SK-N-SH (cell line): ENCODE measurements around the gene AGXT2. TPM values are rescaled to one million over a fixed set of nuclear protein-coding genes. Genes with fewer than 3 reads are reported as not detected.

ENCODE experiments used
- CTCF ChIA-PET: fragments of 300-600, 350-600 bp; formaldehyde crosslinking; extraction: SDS; loops from one replicate; lab custom pipeline; 2021; lab: Yijun Ruan, JAX
- POLR2A ChIA-PET: fragments of 350-600 bp; sonication (Branson Sonifier 250); formaldehyde crosslinking; extraction: SDS; loops from one replicate; lab custom pipeline; 2020; ENCODE audit warnings: antibody characterized with exemption, inconsistent platforms; lab: Yijun Ruan, JAX
- DNase-seq: peaks from one replicate; pipeline ENCODE4 v3.0.0; 2012
- H2AFZ ChIP-seq: fragments of 200-600 bp; sonication (generic); 2 replicates; pipeline ENCODE4 v1.8.1; 2016; ENCODE audit warnings: antibody characterized with exemption, mild to moderate bottlenecking, low read depth
- H3F3A ChIP-seq: fragments of 200-600 bp; sonication (generic); replicated peaks from 2 replicates; pipeline ENCODE3; 2016; ENCODE audit warnings: antibody characterized with exemption, mild to moderate bottlenecking; ENCODE audit not compliant: insufficient read depth
- H3K27ac ChIP-seq, 2 experiments: fragments of 200-500 bp in 1 of 2; fragments of 200-600 bp in 1 of 2; sonication (Bioruptor generic) in 1 of 2; sonication (generic), shearing (Covaris generic) in 1 of 2; 2 replicates each; pipeline versions ENCODE4 v1.5.1 to v1.6.1; 2014 to 2016; ENCODE audit warnings: low read depth in 2 of 2, inconsistent platforms in 1 of 2, low read length in 1 of 2, mild to moderate bottlenecking in 1 of 2, mixed read lengths in 1 of 2
- H3K27me3 ChIP-seq: fragments of 200-600 bp; sonication (generic), shearing (Covaris generic); 2 replicates; pipeline ENCODE4 v1.6.1; 2016; ENCODE audit warnings: mixed run types; ENCODE audit not compliant: insufficient read depth
- H3K36me3 ChIP-seq, 2 experiments: fragments of 200-500 bp in 1 of 2; fragments of 200-600 bp in 1 of 2; sonication (Bioruptor generic) in 1 of 2; sonication (generic) in 1 of 2; replicated peaks in 1 of 2; 2 replicates each; pipeline versions ENCODE3 to v1.5.1; 2014 to 2016; ENCODE audit warnings: low read length in 1 of 2, mild to moderate bottlenecking in 1 of 2; ENCODE audit not compliant: insufficient read depth in 2 of 2, control insufficient read depth in 1 of 2
- H3K4me1 ChIP-seq, 2 experiments: fragments of 200-500 bp in 1 of 2; fragments of 200-600 bp in 1 of 2; sonication (Bioruptor generic) in 1 of 2; sonication (generic), shearing (Covaris generic) in 1 of 2; 2 replicates each; pipeline versions ENCODE4 v1.5.1 to v1.6.1; 2014 to 2016; ENCODE audit warnings: low read depth in 1 of 2, low read length in 1 of 2, mixed run types in 1 of 2; ENCODE audit not compliant: insufficient read depth in 2 of 2, control insufficient read depth in 1 of 2
- H3K4me2 ChIP-seq: fragments of 200-600 bp; sonication (generic), shearing (Covaris generic); 2 replicates; pipeline ENCODE4 v1.6.1; 2017; ENCODE audit warnings: mixed run types
- H3K4me3 ChIP-seq, 2 experiments: fragments of 200-500 bp in 1 of 2; fragments of 200-600 bp in 1 of 2; sonication (Bioruptor generic) in 1 of 2; sonication (generic), shearing (Covaris generic) in 1 of 2; 2 replicates each; pipeline versions ENCODE4 v1.5.1 to v1.8.1; 2014 to 2016; ENCODE audit warnings: low read depth in 2 of 2, inconsistent platforms in 1 of 2, low read length in 1 of 2, mild to moderate bottlenecking in 1 of 2, mixed read lengths in 1 of 2, moderate library complexity in 1 of 2
- H3K79me2 ChIP-seq: fragments of 200-600 bp; sonication (generic); 2 replicates; pipeline ENCODE4 v1.8.1; 2017; ENCODE audit warnings: mild to moderate bottlenecking; ENCODE audit not compliant: insufficient read depth
- H3K9ac ChIP-seq: fragments of 200-600 bp; sonication (generic); 2 replicates; pipeline ENCODE4 v1.6.1; 2017; ENCODE audit warnings: mixed run types
- H3K9me2 ChIP-seq: fragments of 200-600 bp; sonication (generic); 2 replicates; pipeline ENCODE4 v1.6.1; 2017; ENCODE audit warnings: mixed run types
- H3K9me3 ChIP-seq: fragments of 200-600 bp; sonication (generic); 2 replicates; pipeline ENCODE4 v1.6.1; 2017; ENCODE audit warnings: mixed run types, mild to moderate bottlenecking, moderate library complexity
- H4K20me1 ChIP-seq: fragments of 200-600 bp; sonication (generic); 2 replicates; pipeline ENCODE4 v1.6.1; 2017; ENCODE audit warnings: mild to moderate bottlenecking, mixed run types; ENCODE audit not compliant: insufficient read depth
- CHD2 ChIP-seq: fragments of 150-350 bp; IDR thresholded peaks from 2 replicates; pipeline ENCODE4 v1.6.1; 2018; ENCODE audit warnings: low read length; ENCODE audit not compliant: partially characterized antibody
- EP300 ChIP-seq, 2 experiments: IDR thresholded peaks; 2 replicates each; pipeline versions ENCODE4 v1.4.0 to v1.6.1; 2012; ENCODE audit warnings: borderline replicate concordance in 1 of 2, low read depth in 1 of 2, low read length in 1 of 2
- FOSL2 ChIP-seq: IDR thresholded peaks from 2 replicates; pipeline ENCODE4 v1.4.0; 2012; ENCODE audit warnings: low read depth, mild to moderate bottlenecking, moderate library complexity, borderline replicate concordance
- FOXJ3 ChIP-seq: sonication (generic); formaldehyde crosslinking; IDR thresholded peaks from 2 replicates; pipeline ENCODE4 v1.5.1; 2020; ENCODE audit warnings: mild to moderate bottlenecking, missing genetic modification reagents
- GABPA ChIP-seq: IDR thresholded peaks from 2 replicates; pipeline ENCODE4 v1.4.0; 2012; ENCODE audit warnings: low read depth, mild to moderate bottlenecking
- GATA2 ChIP-seq: sonication (generic); formaldehyde crosslinking; IDR thresholded peaks from 2 replicates; pipeline ENCODE4 v1.5.0; 2020; ENCODE audit warnings: mild to moderate bottlenecking, missing genetic modification reagents
- NFIC ChIP-seq: IDR thresholded peaks from 2 replicates; pipeline ENCODE4 v1.4.0; 2012; ENCODE audit warnings: borderline replicate concordance
- POLR2AphosphoS5 ChIP-seq: IDR thresholded peaks from 2 replicates; pipeline ENCODE4 v1.6.1; 2012; ENCODE audit warnings: low read depth, low read length
- RAD21 ChIP-seq: IDR thresholded peaks from 2 replicates; pipeline ENCODE4 v1.6.1; 2012; ENCODE audit warnings: mild to moderate bottlenecking, low read length
- RFX5 ChIP-seq: IDR thresholded peaks from 2 replicates; pipeline ENCODE4 v1.6.1; 2012; ENCODE audit warnings: mild to moderate bottlenecking, improper control_type of control experiment, low read length
- SMC3 ChIP-seq: IDR thresholded peaks from 2 replicates; pipeline ENCODE4 v1.6.1; 2012; ENCODE audit warnings: low read depth, low read length, improper control_type of control experiment
- WGBS: methylation state at CpG from one replicate; pipeline ENCODE4 v1.1.6; 2017; ENCODE audit warnings: low lambda C conversion rate; 5-methylcytosine and 5-hydroxymethylcytosine counted together
- polyA plus RNA-seq, 3 experiments: library from polyadenylated mRNA; depleted of rRNA; stranded (reverse); fragments of >200 nt; gene quantifications; 2 replicates each; pipeline ENCODE4 v1.2.3, GENCODE V29; 2012
- TF ChIP-seq, protein P1 (sequence below): IDR thresholded peaks from 2 replicates; pipeline ENCODE4 v1.4.0; 2012; ENCODE audit warnings: low read depth, borderline replicate concordance
- TF ChIP-seq, protein P2 (sequence below): fragments of 150-350 bp; IDR thresholded peaks from 2 replicates; pipeline ENCODE4 v1.6.1; 2016; ENCODE audit warnings: mild to moderate bottlenecking, low read depth, low read length
- TF ChIP-seq, protein P3 (sequence below): IDR thresholded peaks from 2 replicates; pipeline ENCODE4 v1.4.0; 2012; ENCODE audit warnings: low read depth
- TF ChIP-seq, protein P4 (sequence below): IDR thresholded peaks from 2 replicates; pipeline ENCODE4 v1.4.0; 2012; ENCODE audit warnings: low read depth, borderline replicate concordance
- TF ChIP-seq, protein P5 (sequence below): IDR thresholded peaks from 2 replicates; pipeline ENCODE4 v1.6.1; 2012; ENCODE audit warnings: mild to moderate bottlenecking, low read depth, low read length, moderate library complexity
- TF ChIP-seq, protein P6 (sequence below): fragments of 150-350 bp; IDR thresholded peaks from 2 replicates; pipeline ENCODE4 v1.6.1; 2017; ENCODE audit warnings: antibody characterized with exemption, low read length, low read depth, borderline replicate concordance

Gene AGXT2
- polyA plus RNA-seq, 1 of the 3 experiments (the other 2 are of a cell fraction): not detected

DNA sequence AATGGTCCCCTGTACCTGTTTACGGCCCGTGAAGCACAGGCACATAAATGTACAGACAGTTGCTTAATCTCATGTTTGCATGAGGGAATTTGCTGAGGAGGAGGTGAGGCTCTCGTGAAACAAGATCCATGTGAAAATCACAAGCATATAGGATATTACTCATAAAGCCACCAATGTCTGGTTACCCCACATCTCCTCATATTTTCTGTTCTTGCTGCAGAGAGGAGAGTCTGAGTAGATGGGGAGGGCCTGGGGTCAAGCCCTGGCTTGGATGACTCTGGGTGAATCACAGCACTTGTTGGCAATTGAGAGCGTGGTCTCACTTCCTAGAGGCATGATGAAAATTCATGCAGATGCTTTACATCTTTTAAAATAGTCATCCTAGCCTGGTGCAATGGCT is 975 bp downstream of the AGXT2 start (continued):
- TF ChIP-seq, protein P1, sequence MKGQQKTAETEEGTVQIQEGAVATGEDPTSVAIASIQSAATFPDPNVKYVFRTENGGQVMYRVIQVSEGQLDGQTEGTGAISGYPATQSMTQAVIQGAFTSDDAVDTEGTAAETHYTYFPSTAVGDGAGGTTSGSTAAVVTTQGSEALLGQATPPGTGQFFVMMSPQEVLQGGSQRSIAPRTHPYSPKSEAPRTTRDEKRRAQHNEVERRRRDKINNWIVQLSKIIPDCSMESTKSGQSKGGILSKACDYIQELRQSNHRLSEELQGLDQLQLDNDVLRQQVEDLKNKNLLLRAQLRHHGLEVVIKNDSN: no peak
- TF ChIP-seq EP300 (IDR thresholded peaks at IDR 0.05; ENCODE audit: borderline replicate concordance in 1 of 2, low read depth in 1 of 2, low read length in 1 of 2) (peak in 1 of 2 experiments; percentile 46; a peak in 1 of 4 replicates), POLR2AphosphoS5 (no peak), RFX5 (no peak), GABPA (no peak), CHD2 (no peak)
- TF ChIP-seq, protein P2, sequence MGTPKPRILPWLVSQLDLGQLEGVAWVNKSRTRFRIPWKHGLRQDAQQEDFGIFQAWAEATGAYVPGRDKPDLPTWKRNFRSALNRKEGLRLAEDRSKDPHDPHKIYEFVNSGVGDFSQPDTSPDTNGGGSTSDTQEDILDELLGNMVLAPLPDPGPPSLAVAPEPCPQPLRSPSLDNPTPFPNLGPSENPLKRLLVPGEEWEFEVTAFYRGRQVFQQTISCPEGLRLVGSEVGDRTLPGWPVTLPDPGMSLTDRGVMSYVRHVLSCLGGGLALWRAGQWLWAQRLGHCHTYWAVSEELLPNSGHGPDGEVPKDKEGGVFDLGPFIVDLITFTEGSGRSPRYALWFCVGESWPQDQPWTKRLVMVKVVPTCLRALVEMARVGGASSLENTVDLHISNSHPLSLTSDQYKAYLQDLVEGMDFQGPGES: no peak
- TF ChIP-seq, protein P3, sequence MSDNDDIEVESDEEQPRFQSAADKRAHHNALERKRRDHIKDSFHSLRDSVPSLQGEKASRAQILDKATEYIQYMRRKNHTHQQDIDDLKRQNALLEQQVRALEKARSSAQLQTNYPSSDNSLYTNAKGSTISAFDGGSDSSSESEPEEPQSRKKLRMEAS: no peak

DNA sequence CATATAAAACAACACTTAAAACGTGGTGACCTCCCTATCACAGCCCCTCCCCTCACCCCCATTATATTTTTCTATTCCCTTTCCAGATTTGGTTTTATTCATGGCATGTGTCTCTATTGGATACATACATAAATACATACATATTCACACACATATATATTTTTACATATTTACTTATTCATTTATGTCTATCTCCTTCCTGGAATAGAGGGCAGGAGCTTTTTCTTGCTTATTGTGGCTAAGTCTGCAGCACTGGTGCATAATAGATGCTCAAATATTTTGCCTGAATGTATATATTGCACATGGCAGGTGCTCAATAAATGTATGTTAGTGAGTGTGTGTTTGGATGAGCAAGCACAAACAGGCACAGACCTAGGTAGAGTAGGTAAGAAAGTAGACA is 2.5 kb downstream of the AGXT2 start:
- H4K20me1 ChIP-seq: no peaks in the 10 kb centered on the region
- no peak overlapping the region for H3K27ac ChIP-seq
- no peaks in the 10 kb centered on the region for H3K9me3 ChIP-seq
- peaks cover 12% of the 10 kb centered on the region; the same call in 1 of the 2 replicates for H3K27me3 ChIP-seq
- TF ChIP-seq, protein P4, sequence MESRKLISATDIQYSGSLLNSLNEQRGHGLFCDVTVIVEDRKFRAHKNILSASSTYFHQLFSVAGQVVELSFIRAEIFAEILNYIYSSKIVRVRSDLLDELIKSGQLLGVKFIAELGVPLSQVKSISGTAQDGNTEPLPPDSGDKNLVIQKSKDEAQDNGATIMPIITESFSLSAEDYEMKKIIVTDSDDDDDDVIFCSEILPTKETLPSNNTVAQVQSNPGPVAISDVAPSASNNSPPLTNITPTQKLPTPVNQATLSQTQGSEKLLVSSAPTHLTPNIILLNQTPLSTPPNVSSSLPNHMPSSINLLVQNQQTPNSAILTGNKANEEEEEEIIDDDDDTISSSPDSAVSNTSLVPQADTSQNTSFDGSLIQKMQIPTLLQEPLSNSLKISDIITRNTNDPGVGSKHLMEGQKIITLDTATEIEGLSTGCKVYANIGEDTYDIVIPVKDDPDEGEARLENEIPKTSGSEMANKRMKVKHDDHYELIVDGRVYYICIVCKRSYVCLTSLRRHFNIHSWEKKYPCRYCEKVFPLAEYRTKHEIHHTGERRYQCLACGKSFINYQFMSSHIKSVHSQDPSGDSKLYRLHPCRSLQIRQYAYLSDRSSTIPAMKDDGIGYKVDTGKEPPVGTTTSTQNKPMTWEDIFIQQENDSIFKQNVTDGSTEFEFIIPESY: no peak
- TF ChIP-seq FOSL2 (no peak), GABPA (no peak), RAD21 (no peak), GATA2 (CRISPR knock-in tag) (no peak), NFIC (no peak), RFX5 (no peak), SMC3 (no peak), FOXJ3 (CRISPR knock-in tag) (no peak)
- TF ChIP-seq, protein P5, sequence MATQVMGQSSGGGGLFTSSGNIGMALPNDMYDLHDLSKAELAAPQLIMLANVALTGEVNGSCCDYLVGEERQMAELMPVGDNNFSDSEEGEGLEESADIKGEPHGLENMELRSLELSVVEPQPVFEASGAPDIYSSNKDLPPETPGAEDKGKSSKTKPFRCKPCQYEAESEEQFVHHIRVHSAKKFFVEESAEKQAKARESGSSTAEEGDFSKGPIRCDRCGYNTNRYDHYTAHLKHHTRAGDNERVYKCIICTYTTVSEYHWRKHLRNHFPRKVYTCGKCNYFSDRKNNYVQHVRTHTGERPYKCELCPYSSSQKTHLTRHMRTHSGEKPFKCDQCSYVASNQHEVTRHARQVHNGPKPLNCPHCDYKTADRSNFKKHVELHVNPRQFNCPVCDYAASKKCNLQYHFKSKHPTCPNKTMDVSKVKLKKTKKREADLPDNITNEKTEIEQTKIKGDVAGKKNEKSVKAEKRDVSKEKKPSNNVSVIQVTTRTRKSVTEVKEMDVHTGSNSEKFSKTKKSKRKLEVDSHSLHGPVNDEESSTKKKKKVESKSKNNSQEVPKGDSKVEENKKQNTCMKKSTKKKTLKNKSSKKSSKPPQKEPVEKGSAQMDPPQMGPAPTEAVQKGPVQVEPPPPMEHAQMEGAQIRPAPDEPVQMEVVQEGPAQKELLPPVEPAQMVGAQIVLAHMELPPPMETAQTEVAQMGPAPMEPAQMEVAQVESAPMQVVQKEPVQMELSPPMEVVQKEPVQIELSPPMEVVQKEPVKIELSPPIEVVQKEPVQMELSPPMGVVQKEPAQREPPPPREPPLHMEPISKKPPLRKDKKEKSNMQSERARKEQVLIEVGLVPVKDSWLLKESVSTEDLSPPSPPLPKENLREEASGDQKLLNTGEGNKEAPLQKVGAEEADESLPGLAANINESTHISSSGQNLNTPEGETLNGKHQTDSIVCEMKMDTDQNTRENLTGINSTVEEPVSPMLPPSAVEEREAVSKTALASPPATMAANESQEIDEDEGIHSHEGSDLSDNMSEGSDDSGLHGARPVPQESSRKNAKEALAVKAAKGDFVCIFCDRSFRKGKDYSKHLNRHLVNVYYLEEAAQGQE: no peak
- TF ChIP-seq, protein P6, sequence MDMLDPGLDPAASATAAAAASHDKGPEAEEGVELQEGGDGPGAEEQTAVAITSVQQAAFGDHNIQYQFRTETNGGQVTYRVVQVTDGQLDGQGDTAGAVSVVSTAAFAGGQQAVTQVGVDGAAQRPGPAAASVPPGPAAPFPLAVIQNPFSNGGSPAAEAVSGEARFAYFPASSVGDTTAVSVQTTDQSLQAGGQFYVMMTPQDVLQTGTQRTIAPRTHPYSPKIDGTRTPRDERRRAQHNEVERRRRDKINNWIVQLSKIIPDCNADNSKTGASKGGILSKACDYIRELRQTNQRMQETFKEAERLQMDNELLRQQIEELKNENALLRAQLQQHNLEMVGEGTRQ: no peak
- TF ChIP-seq, protein P3: no peak
- no peaks in the 10 kb centered on the region for H3K79me2 ChIP-seq
- WGBS: 9% methylated on average over 1 of the region's 1 CpG
- no peak overlapping the region for H3K4me3 ChIP-seq
- DNase-seq: no peak
- CTCF ChIA-PET: no interaction called here
- H3K4me2 ChIP-seq: no peak overlapping the region
- POLR2A ChIA-PET: no interaction called here
- H3K36me3 ChIP-seq: no peaks in the 10 kb centered on the region
- no peaks in the 10 kb centered on the region for H3K9me2 ChIP-seq
- no peaks in the 10 kb centered on the region for H3K4me1 ChIP-seq
- no peak overlapping the region for H3K9ac ChIP-seq
- H3F3A ChIP-seq: no peaks in the 10 kb centered on the region
- H2AFZ ChIP-seq: no peak overlapping the region
